ENCODE results near the gene SLC27A6.

GRCh38 chr5:129001841-129002526 is 36.7 kb downstream of the SLC27A6 start:
- TF ChIP-seq CTCF (optimal IDR thresholded peaks at IDR 0.05 in 1 of 3, IDR thresholded peaks at IDR 0.05 in 1 of 3, conservative IDR thresholded peaks at IDR 0.05 in 1 of 3; ENCODE audit: extremely low read depth in 1 of 3, insufficient read depth in 2 of 3, low read length in 3 of 3): no peak
- no peak for TF ChIP-seq EZH2 (IDR thresholded peaks at IDR 0.05; ENCODE audit: low read length)
